NCI-H510A (cell line): ENCODE measurements around the gene GNB3.
"Not testable (repeated sequence)": the region's sequence is repeated elsewhere in the genome, so short reads cannot be mapped to it uniquely, and the experiment has no call there.

Experiments
- DNase-seq: peaks from one replicate; lab custom pipeline; 2025; lab: John Stamatoyannopoulos, UW

Gene GNB3

GRCh38 chr12:6883683-6884082 is 43.0 kb downstream of the GNB3 start:
- no peak for DNase-seq

DNA sequence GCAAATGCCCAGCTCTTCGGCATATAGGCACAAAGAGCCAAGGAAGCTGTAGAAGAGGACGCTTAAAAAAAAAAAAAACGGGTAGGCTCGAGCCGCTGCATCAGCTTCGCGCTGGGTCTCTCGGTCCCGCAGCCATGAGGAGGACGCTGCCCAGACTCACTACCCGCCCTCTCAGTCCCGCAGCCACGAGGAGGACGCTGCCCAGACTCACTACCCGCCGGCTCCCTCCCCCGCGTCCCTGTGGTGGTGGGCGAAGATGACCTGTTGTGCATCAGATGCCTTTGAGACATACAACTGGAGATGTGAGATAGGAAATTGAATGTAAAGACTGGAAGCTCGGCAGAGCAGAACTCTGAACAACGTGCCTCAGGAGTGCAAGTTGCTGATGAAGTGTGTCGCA is 43.8 kb downstream of the GNB3 start:
- DNase-seq, result no peak

- DNase-seq, result not testable (repeated sequence)
These were observed 45.7 kb downstream of the GNB3 start for GRCh38 chr12:6886206-6886999.

GRCh38 chr12:6887460-6887859 is 46.7 kb downstream of the GNB3 start:
- no peak for DNase-seq

DNA sequence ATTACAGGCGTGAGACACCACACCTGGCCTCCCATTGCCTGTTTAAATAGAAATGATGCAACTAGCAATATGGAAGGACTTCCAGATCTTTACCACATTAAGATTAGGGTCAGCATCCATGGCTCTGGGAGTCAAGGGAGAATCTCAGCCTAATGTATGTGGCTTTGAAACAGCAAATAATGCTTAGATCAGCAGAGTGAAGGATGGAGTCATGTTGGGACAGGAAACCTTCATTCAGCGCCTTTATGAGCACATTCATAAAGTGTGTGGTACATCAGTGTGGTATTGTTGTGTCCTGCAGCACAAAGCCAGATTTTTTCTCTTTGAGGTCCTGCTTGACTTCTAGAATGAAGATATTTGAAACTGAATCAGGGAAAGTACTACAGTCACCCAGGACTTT is 47.6 kb downstream of the GNB3 start:
- DNase-seq, result no peak

DNA sequence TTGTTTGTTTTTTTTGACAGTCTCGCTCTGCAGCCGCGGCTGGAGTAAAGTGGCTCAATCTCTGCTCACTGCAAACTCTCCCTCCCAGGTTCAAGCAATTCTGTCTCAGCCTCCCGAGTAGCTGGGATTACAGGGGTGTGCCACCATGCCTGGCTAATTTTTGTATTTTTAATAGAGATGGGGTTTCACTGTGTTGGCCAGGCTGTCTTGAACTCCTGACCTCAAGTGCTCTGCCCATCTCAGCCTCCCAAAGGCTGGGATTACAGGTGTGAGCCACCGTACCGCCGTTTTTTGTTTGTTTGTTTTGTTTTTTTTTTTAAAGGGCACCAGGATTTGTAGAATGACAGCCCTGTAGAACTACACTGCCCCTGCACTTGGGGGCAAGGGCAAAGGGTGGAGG is 48.1 kb downstream of the GNB3 start:
- DNase-seq, result not testable (repeated sequence)

GRCh38 chr12:6889775-6890573 is 49.2 kb downstream of the GNB3 start:
- not testable (repeated sequence) for DNase-seq

GRCh38 chr12:6890789-6891645 is 50.3 kb downstream of the GNB3 start:
- DNase-seq, result peak; percentile 84

GRCh38 chr12:6891646-6892001 is 50.9 kb downstream of the GNB3 start:
- DNase-seq, result no peak

- DNase-seq, result not testable (repeated sequence)
These were observed 52.0 kb downstream of the GNB3 start for GRCh38 chr12:6892683-6893082.

GRCh38 chr12:6894321-6894720 is 53.6 kb downstream of the GNB3 start:
- DNase-seq, result no peak
